ENCODE measurements around the gene ASS1.

The ASS1 gene

DNA sequence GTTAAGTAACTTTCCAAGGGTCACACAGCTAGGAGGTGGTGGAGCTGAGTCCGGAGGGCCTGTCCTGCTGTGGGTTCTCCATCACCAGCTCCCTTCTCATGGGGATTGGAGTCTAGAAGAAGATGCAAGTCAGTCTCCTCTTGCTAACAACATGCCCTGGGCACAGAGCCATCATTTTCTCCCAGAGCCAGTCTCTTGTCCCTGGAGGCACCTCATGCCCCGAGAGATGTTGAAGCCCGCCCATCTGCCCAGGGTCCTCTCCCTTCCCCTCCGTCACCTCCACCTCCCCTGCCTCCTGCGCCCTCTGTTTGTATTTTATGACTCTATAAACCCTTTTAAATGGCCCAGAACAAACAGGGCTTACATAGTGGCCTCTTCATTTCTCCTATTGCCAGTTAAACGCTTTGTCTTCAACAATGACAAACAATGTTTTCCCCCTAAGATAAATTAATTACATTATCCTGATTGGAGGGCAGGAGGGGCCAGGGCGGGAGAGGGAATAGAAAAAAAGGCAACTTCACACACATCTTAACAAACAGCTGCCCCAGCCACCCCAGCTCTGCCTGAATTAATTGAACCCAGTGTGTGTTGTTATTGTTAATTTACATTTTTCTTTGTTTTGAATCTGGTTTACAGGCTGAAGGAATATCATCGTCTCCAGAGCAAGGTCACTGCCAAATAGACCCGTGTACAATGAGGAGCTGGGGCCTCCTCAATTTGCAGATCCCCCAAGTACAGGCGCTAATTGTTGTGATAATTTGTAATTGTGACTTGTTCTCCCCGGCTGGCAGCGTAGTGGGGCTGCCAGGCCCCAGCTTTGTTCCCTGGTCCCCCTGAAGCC is 55.8 kb downstream of the ASS1 start:
- DNase-seq, result no peak

DNA sequence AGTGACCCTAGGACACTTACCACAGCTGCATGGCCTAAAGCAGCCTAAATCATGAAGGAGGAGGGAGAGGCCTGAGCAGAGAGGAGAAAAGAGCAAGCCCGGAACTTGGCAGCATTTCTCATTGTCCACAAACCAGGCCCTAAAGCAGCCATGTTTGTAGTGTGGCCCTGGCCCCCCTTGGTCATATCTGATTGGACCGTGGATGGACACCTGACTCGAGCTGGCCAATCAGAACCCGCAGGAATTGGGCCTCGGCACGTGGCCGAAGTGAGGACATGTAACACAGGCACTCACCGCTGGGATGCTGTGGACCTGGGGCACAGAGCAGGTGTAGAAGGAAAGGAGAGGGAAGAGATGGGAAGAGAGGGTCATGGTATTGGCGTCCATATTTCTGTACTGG is 56.9 kb downstream of the ASS1 start:
- no peak for DNase-seq

DNA sequence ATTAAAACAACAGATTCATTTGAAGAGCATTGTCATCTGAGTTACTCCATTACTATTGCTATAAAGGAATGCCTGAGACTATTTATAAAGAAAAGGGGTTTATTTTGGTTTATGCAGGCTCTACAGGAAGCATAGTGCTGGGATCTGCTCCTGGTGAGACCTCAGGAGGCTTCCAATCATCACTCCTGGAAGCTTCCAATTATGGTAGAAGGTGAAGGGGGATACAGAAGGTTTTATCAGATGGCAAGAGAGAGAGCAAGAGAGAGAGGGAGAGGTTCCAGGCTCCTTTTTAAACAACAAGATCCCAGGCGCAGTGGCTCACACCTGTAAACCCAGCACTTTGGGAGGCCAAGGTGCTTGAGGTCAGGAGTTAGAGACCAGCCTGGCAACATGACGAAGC is 63.5 kb downstream of the ASS1 start:
- DNase-seq, result no peak

DNA sequence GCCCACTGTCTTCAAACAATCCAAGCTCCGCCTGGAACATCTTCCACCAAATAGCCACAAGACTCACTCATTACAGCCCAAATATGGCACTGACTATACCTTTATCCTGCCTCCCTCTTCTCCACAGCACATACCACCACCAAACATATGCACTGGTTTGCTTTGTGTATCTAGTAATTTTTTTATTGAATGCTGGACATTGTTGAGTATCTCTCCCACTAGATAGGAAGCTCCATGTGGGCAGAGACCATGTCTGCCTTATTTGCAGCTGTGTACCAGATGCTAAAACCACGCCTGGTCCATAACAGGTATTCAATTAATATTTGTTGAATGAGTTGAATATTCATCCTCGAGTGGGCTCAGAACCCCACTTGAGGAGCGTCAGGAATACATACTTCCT is 67.4 kb downstream of the ASS1 start:
- DNase-seq, result no peak

DNA sequence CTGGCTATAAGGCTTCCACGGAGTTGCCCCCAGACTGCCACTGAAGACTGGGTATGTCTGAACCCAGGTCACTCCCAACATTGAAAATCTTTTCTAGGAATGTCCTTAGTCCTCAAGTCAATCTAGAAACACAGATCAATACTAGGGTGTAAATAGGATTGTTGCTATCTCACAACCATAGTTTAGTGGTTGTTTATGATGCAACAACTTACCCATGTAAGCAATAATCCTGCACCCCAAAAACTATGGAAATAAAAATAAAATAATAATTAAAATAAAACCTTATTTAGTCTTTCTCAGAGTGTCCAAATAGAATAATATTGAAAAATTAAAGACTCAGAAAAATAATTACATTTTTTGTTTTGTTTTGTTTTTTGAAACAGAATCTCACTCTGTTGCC is 68.3 kb downstream of the ASS1 start:
- DNase-seq, result no peak

DNA sequence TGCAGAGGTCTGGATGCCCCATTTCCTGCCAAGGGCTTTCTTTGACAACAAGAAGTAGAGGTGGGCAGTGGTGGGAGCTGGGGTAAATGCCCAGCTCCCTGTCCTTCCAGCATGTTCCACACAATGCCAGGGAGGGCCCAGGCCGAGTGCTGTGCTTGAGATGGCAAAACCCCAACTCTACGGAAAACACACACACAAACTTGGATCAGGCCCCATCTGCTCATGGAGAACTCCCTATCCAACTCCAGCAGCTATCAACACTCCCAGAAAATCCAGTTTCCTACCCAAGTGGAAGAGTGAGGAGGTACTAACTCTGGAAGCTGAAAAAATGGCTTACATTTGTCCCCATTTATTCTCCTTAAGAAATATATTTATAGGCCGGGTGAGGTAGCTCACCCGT is 73.5 kb downstream of the ASS1 start:
- DNase-seq, result no peak

DNA sequence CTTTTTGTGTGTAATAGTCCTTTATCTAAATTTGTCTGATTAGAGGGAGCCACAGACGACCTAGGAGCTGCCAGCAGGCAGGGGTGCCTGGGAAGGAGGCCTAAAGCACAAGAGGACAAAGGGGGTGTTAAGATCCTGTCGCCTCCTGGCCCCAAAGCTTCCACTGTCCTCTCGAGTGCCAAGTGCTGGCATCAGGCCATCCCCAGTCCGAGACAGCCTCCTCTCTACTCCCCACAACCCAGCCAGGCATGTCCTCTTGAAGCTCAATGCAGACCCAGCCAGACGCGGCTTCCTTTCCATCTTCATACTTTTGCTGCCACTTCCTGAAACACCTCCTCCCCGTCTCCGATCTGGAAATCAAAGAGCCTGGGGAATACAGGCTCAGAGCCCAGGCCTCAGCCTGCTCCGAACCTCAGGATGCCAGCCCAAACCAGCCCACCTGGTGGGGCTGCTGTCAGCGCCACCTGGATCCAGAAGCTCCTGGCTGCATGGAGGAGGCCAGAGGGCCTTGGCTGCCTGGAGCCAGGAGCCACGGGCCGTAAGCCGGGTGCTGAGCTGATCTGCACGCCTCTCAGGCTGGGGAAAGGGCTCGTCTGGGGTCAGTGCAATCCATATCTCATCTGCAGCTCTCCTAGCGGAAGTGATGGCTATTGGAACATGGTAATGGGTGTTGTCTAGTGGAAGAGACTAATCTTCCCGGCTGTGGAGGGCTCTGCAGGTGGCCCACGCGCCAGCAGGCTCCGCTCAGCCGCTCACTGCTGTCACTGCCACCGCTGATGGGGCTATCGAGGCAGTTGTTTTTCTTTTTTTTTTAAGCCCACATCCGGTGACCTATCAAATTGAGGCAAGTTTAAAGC is 74.4 kb downstream of the ASS1 start:
- DNase-seq, result no peak

DNA sequence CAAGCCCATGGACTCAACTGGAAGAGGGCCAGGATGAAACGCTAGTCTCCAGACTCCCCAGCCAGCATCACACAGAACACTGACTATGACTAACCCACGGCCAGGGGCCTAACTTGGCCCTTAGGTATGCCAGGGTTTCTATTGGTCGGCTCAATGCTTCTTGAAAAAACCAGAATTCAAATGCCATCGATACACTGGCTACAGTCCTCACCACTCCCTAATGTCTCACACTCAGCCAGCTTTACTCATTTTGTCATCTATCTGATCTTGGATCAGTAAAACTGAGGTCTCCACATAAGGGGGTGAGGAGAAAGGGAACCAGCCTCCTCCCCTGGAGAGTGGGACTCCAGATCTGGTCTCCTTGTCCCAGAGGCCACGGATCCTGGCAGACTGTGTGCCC is 75.2 kb downstream of the ASS1 start:
- DNase-seq, result no peak

DNA sequence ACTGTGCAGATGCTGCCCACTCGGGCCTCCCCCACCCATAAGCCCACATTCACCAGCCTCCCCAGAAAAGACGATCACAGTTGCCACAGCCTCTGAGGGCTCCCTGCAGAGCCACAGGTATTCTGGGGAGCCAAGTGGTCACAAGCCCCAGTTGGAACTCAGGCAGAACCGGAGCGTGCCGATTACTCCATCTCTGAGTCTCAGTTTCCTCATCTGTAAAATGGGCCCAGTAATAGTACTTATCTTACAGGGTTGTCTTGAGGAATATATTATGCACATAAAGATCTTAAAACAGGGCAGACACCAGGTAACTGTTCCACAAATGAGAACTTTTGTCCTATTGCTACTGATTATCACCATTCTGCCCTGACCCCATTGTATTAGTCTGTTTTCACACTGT is 77.0 kb downstream of the ASS1 start:
- no peak for DNase-seq

DNA sequence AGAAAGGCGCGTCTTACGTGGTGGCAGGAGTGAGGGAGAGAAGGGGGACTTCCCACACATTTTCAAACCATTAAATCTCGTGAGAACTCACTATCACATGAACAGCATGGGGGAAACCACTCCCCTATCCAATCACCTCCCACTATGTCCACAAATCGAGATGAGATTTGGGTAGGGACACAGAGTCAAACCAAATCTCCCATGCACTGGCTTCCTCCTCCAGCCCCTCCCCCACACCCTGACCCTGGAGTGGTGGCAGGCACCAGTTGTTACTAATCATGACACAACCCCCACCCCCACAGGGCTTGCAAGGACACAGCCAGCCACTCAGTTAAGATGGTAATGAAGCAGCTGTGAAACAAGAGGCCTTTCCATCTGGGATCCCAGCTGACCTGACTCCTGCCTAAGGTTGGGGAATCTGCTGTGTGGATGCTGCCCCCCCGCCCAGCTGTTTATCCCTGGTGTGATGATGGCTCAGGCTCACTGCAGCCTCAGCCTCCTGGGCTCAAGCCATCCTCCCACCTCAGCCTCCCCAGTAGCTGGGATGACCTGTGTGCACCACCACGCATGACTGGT is 77.6 kb downstream of the ASS1 start:
- no peak for DNase-seq

DNA sequence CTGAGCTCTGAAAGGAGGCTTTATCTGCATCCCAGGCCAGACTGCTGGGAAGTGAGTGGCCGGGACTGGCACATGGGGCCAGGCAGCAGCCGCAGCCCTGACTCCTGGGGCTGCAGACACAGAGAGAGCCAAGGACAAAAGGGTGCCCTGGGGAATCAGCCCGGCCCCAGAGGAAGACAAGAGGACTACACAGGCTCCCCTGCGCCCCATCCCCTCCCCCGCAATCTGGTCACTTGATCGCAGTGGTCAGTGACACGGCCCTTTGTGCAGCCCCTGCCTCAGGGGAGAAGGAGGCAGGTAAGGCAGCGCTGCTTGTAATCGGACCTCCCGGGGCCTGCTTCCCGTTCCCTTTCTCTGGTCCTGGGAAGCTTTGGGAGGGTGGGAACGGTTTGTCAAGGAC is 79.2 kb downstream of the ASS1 start:
- no peak for DNase-seq

DNA sequence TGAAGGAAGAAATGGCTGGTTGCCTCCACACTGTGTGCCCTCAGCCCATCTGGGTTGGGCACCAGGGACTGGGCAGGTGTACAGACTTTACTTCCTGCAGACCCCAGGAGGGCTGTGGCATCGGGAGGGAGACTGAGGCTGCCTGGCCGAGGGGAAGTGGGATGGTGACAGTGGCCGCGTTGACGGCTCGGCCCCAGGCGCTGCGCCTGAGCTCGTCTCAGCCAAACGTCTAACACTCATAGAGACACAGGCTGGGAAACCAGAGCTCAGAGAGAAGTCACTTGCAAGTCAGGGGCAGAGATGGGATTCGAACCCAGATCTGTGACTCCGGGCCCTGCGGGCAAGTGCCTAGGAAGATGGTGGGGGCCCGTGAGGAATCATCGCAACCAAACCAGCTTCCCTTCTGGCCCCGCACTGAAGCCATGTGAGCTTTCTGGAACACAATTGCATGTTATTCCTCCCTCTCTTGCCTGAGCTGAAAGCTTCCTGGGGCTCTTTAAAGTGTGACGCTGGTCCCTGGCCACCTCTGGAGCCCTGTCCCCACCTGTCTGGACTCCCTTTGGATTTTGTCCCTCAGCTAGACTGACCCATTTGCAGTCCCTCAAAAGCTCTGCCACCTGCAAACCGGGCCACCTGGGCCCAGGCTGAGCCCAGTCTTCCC is 81.6 kb downstream of the ASS1 start:
- no peak for DNase-seq

DNA sequence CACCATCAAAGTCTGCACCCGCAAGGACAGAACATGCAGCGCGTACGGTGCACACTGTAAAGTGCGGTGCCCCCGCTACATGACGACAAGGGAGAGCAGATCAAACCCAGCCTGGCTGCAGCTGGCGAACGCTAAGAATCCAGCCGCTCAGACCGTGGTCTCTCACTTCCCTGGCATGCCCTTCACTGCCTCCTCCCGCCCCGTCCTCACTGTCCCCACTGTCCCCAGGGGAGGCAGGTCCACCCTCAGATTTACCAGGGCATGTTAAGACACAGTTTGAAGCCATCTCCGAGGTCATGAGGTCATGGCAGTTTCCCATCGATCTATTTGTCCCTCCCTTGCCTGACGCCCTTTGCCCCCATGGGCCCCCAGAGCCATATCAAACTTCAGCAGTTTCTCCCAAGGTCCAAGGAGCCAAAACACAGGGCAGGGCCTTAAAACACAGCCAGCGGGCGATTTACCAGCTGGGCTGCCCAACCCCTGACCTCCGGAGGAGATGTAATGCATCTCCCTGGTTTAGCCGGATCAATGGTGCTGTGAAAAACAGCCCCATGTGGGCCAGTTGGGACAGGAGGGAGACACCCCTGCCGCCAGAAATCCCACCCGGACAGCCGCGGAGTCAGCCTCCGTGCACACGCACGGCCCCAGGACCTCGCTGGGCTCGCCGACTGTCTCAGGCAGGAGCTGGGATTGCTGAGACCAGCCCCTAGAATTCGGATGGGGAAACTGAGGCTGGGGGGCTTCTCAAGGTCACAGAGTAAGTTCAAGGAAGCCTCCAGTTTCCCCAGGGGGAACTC is 82.3 kb downstream of the ASS1 start:
- DNase-seq, result no peak

DNA sequence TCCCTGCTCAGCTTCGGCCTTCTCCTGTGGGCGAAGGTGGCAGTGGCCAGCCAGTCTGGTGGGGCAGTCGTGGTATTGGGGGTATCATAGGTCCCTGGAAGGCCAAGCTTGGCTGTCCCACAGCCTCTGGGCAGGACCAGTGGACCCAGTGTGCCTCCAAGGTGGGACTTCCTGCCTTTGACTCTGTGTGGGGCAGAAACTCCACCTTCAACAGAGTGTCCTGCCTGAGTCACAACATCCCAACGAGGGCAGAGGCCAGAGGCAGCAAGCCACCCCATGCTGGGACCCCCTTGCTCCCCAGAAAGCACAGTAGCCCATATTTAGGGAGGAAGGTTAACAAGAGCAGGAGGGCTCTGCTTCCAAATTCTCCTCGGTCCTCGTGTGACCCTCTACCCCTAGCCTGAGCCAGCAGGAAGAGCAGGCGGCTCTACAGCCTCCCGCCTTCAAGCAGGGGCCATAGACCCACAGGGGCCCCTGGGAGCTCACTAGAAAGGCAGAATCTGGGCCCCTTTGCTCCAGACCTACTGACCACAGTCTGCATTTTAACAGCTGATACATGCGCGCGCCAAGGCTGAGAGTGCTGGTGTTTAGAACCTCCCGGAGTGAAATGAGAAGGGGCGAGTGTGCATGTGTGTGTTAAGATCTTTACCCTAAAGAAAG is 83.0 kb downstream of the ASS1 start:
- no peak for DNase-seq

DNA sequence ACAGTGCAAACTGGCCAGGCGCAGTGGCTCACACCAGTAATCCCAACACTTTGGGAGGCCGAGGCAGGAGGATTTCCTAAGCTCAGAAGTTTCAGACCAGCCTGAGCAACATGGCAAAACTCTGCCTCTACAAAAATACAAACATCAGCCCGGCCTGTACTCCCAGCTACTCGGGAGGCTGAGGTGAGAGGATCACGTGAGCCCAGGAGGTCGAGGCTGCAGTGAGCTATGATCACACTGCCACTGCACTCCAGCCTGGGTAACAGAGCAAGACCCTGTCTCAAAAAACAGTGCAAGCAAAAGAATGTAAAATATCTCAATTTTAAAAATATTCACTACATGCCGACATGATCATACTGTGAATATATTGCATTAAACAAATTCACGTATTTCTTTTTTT is 83.9 kb downstream of the ASS1 start:
- DNase-seq, result no peak

DNA sequence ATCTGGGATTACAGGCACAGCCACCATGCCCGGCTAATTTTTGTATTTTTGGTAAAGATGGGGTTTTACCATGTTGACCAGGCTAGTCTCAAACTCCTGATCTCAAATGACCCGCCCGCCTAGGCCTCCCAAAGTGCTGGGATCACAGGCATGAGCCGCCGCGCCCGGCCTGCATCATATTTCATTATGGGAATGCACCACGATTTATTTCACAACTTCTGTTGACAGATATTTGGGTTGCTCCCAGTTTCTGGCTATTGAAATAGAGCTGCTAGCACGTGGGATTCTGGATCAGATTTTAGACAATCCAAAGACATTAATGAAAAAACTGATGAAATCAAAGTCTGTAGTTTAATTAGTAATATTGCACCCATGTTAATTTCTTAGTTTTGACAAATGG is 86.2 kb downstream of the ASS1 start:
- no peak for DNase-seq

DNA sequence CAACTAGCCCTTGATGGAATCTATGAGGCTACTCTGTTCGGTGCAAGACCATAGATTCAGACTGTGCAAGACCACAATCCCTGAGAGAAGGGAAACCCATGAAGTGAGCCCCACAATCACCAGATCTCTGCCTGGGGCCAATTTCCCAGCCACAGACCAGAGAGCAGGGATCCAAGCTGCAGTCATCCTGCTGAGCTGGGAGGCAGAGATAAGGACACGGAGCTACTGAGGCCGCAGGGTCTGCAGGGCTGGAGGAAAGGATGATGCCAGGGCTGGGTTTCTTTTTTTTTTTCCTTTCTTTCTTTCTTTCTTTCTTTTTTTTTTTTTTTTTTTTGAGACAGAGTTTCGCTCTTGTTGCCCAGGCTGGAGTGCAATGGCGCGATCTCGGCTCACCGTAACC is 86.9 kb downstream of the ASS1 start:
- DNase-seq, result no peak

DNA sequence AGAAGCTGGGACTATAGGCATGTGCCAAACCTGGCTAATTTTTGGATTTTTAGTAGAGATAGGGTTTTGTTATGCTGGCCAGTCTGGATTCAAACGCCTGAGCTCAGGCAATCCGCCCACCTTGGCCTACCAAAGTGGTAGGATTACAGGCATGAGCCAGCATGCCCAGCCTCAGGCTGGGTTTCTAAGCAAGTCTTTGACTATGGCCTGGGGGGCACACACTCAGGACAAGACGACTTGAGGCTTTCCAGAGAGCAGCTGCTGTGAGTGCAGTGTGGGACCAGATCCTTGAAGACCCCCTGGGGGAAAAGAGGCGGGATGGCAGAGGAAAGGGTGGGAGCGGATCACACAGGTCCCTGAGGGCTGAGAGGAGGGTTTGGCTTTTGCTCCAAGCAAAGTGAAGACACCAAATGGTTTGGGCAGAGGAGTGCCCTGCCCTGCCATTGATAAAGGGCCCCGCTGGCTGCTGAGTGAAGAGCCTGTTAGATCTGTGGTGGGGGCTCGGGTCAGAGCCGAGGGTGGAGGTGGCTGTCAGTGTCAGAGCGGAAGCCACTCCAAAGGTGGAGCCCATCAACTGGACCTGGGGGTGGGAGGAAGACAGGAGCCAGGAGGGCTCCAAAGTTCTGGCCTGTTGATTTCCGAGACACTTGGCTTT is 87.8 kb downstream of the ASS1 start:
- DNase-seq, result no peak

DNA sequence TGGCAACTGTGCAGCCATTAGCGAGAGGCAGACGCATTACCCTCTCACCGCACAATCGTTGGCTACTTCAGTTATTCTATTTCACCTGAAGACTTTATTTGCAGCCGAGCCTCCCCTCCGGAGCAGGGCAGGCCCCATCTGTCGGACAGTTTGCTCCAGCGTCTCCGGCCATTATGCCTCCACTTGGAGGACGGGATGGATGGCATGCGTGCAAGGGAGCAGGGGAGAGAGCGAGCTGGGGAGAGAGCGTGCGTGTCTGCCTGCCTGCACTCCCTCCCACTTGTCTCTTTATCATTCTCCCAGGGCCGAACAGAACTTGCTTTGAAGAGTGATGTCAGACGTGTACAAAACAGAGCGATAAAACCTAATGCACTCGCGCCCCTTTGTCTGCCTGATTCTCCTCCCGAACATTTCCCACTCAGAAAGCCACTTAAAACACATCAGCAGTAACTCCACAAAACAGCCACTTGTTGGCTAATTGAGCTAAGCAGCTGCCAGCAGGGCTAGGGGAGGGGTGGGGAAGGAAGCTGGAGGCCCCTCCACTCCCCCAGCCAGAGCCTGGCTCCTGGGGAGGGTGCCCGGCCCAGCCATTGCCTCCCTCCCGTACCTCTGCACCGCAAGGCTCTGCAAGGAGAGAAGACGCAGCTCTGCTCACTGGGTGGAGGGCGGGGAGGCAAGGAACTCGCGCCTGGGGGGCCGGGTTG is 91.2 kb downstream of the ASS1 start:
- DNase-seq, result no peak

DNA sequence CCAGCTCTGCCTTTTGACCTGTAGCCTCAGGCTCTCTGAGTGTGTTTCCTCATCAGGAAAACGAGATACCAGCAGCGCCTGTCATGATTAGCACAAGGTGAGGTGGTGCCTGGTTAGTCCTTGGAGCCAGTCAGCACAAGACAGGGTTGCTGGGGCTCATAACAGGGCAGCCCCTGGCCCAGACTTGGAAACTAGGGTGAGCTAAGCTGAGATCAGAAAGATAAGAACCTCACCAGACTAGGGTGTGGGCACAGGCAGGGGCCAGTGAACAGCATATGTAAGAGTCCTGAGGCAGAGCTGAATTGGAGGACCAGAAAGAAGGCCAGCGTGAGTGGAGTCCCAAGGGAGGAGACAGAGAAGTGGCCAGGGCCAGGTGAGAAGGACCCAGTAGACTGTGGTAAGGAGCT is 91.9 kb downstream of the ASS1 start:
- no peak for DNase-seq

Measured in left hindlimb (tissue), 1 donor.